Mucosa of gallbladder (tissue), 1 donor: ENCODE data around the gene CGB7. TPM values are rescaled to one million over a fixed set of nuclear protein-coding genes. Genes with fewer than 3 reads are reported as not detected.
"Not testable (repeated sequence)": the region's sequence is repeated elsewhere in the genome, so short reads cannot be mapped to it uniquely, and the experiment has no call there.

Source experiments
- DNase-seq: peaks from one replicate; pipeline ENCODE4 v3.0.0-alpha.2; 2020; ENCODE audit warnings: low spot score
- total RNA-seq: library from RNA; stranded (reverse); gene quantifications from one replicate; pipeline ENCODE4 v1.2.1, GENCODE V29; 2021
- donor health status: DM: no; HTN: no; CAD: no.

The CGB7 gene
- total RNA-seq, 1 donor from 2014 or later, result 0.14 TPM

DNA sequence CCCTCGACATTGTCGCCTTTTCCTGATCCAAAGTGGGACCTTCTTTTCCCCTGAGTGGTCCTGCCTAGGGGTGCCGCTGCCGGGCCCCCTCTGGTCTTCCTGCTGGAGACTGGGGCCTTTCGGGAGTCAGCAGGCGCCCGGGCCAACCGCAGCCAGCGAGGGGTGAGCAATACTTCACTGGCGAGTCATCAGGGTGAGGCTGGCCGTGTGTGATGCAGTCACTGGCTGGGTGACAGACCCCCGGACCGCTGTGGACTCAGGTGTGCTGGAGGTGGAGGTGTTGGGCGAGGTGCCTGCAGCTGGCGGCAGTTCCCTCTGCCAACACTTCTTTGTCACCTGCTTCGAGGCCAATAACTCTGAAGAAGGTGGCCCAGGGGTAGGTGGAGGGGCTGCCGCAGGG is 15.4 kb downstream of the CGB7 start:
- DNase-seq, result no peak

- DNase-seq, result not testable (repeated sequence)
These were observed 17.8 kb downstream of the CGB7 start for GRCh38 chr19:49039736-49040135.

DNA sequence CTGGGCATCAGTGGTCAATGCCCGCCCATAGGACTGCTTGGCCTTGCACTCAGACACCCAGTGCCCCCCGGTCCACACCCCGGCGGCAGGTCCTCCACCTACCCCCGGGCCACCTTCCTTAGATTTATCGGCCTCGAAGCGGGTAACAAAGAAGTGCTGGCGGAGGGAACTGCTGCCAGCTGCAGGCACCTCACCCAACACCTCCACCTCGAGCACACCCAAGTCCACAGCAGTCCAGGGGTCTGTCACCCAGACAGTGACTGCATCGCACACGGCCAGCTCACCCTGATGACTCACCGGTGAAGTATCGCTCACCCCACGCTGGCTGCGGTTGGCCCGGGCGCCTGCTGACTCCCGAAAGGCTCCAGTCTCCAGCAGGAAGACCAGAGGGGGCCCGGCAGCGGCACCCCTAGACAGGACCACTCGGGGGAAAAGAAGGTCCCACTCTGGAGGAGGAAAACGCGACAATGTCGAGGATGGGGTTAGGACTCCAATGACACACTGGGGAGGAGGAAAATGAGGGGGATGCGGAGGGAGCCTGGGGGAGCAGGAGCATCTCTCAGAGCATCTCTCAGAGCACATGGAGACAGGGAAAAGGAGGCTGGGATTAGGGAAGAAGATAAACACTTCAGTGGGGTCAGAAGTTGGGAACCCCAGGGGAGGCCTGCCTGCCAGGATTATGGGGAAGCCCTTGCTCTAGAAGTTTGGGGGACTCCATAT is 18.8 kb downstream of the CGB7 start:
- not testable (repeated sequence) for DNase-seq

DNA sequence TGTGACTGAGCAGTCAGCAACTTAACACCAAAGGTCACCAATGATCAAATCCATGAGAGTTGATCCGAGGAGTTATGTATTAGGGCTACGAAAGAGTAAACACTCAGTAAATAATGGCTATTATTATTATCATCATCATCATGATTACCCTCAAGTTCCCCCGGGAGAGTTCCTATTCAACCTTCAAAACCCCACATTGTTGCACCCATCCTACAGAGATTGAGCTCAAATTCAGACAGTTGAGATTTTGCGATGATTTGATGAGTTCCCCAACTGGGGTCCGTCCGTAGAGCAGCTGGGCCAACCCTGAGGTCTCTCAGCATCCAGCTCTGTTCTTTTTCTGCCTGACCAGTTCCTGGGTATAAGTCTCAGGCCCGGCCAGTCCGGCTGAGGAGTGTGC is 19.4 kb downstream of the CGB7 start:
- not testable (repeated sequence) for DNase-seq

DNA sequence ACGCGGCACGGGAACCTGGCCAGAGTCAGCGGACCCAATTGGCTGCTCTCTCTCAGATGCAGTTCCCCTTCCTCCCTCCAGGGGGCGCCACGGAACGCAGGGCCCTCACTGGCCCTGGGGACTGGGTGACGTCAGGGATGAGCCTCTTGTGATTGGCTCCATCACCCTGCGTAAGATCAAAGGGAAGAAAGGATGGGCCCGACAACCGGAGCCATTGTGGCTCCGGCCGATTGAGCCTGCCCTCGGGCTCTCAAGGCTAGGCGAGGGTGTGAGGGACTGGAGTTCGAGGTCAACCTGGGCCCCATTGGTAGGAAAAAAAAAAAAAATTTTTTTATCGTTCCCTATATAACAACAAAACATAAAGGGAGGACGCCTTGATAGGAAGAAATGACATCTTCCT is 20.7 kb downstream of the CGB7 start, which contains the start of gene CGB1:
Gene CGB1, minus strand, starts transcription at position 81 of the 400 bp plus-strand sequence. CDS start 184 bp downstream, outside the sequence.
- DNase-seq, result not testable (repeated sequence)

- DNase-seq, result not testable (repeated sequence)
These were observed 25.8 kb downstream of the CGB7 start, which contains the start of gene CGB2 for GRCh38 chr19:49031642-49032301. Gene CGB2, plus strand, starts transcription at chr19:49031890. Its CDS starts 206 bp downstream, at chr19:49032096.

GRCh38 chr19:49030323-49030722 is 27.2 kb downstream of the CGB7 start:
- not testable (repeated sequence) for DNase-seq

DNA sequence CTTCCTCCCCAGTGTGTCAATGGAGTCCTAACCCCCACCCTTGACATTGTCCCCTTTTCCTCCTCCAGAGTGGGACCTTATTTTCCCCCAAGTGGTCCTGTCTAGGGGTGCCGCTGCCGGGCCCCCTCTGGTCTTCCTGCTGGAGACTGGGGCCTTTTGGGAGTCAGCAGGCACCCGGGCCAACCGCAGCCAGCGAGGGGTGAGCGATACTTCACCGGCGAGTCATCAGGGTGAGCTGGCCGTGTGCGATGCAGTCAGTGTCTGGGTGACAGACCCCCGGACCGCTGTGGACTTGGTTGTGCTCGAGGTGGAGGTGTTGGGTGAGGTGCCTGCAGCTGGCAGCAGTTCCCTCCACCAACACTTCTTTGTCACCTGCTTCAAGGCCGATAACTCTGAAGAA is 27.8 kb downstream of the CGB7 start:
- not testable (repeated sequence) for DNase-seq

- not testable (repeated sequence) for DNase-seq
These were observed 28.9 kb downstream of the CGB7 start for GRCh38 chr19:49028686-49029085.

GRCh38 chr19:49025599-49025998 is 31.9 kb downstream of the CGB7 start:
- not testable (repeated sequence) for DNase-seq

DNA sequence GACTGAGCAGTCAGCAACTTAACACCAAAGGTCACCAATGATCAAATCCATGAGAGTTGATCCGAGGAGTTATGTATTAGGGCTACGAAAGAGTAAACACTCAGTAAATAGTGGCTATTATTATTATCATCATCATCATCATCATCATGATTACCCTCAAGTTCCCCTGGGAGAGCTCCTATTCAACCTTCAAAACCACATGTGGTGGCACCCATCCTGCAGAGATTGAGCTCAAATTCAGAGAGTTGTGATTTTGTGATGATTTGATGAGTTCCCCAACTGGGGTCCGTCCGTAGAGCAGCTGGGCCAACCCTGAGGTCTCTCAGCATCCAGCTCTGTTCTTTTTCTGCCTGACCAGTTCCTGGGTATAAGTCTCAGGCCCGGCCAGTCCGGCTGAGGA is 32.5 kb downstream of the CGB7 start:
- not testable (repeated sequence) for DNase-seq

GRCh38 chr19:49024233-49024632 is 33.3 kb downstream of the CGB7 start, which contains the start of gene CGB3:
Gene CGB3, minus strand, starts transcription at chr19:49024333. Its CDS starts 362 bp downstream, at chr19:49023971.
- not testable (repeated sequence) for DNase-seq

- no peak for DNase-seq
These were observed 35.4 kb downstream of the CGB7 start for GRCh38 chr19:49022116-49022515.

GRCh38 chr19:49020931-49021895 is 36.3 kb downstream of the CGB7 start:
- DNase-seq, result no peak

DNA sequence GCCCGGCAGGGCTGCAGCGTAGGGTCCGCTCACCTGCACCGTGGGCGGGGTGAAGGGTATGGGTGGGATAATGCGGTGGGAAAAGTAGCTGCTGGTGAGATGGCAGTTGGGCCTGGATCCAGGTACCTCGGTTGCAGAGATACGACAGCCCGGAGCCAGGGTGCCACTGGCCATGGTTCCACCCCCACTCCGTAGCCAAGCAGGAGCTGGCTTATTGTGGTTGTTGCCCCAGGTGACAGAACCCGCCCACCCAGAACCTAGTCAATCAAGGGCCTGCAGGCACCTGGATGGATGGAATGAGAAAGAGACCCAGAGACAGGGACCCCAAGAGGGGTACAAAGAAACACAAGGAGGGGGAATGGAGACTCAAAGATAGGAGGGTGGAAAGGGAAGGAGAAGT is 37.2 kb downstream of the CGB7 start:
- DNase-seq, result no peak

- peak; percentile 73 for DNase-seq
These were observed 38.2 kb downstream of the CGB7 start for GRCh38 chr19:49019242-49019932.

DNA sequence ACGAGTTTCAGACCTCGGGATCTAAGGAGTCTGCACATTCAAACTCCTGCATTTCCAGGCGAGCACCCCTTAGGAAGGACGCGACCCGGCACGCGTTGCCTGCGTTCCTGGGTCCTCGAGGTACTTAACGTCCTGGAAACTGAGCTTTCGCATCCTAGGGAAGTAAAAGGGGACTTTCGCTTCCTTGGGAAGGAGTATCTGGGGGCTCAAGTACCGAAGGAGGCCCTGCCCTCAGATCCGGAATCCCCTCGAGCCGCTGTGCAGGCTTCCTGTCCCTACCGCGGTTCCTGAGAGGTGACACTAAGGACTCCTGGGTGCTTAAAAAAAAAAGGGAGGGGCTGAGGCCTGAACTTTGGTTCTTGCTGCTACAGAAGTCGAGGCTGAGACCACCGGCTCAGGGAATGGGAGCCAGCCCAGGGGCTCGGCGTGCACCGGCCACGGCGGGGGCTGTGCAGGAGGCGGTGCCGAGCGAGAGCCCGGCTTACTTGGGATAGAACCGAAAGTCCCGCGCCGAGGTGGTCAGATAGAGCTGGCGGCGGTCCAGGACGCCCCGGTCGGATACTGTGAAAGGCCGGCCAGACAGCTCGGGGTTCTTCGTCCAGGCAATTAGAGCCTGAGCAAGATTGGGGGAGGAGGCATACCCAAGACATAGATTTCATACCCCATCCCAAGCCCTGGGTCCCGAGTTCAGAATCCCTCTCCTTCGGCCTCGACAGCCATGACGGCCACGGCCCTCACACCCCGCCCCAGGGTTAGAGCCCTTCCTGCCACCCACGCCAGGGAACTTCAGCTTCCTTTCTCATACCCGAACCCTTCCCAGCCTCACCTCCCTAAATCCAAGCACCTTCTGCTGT is 38.9 kb downstream of the CGB7 start:
- DNase-seq, result not testable (repeated sequence)

- DNase-seq, result no peak
These were observed 39.7 kb downstream of the CGB7 start for GRCh38 chr19:49017666-49018351.

- no peak for DNase-seq
These were observed 40.4 kb downstream of the CGB7 start, which contains the start of gene LHB for GRCh38 chr19:49017041-49017665. Gene LHB, minus strand, starts transcription at chr19:49017091. Its CDS starts 10 bp downstream, at chr19:49017081.
